GM18951 (cell line): ENCODE data around the gene MME.
"Not testable (repeated sequence)": the region's sequence is repeated elsewhere in the genome, so short reads cannot be mapped to it uniquely, and the experiment has no call there.

Experiments used
- POLR2A ChIP-seq: IDR thresholded peaks from 4 replicates; pipeline ENCODE4 v1.6.1; 2011; ENCODE audit warnings: mild to moderate bottlenecking; ENCODE audit not compliant: insufficient read length, insufficient read depth; ENCODE audit errors: extremely low read depth
- in situ Hi-C: fragments of 300-500 bp; cut with MboI; formaldehyde crosslinking; loops from one replicate; pipeline ENCODE4 v1.12.0; 2022; ENCODE audit warnings: low sequenced_read_pairs, mixed read lengths, inconsistent platforms; ENCODE audit not compliant: unreplicated experiment

The MME gene

DNA sequence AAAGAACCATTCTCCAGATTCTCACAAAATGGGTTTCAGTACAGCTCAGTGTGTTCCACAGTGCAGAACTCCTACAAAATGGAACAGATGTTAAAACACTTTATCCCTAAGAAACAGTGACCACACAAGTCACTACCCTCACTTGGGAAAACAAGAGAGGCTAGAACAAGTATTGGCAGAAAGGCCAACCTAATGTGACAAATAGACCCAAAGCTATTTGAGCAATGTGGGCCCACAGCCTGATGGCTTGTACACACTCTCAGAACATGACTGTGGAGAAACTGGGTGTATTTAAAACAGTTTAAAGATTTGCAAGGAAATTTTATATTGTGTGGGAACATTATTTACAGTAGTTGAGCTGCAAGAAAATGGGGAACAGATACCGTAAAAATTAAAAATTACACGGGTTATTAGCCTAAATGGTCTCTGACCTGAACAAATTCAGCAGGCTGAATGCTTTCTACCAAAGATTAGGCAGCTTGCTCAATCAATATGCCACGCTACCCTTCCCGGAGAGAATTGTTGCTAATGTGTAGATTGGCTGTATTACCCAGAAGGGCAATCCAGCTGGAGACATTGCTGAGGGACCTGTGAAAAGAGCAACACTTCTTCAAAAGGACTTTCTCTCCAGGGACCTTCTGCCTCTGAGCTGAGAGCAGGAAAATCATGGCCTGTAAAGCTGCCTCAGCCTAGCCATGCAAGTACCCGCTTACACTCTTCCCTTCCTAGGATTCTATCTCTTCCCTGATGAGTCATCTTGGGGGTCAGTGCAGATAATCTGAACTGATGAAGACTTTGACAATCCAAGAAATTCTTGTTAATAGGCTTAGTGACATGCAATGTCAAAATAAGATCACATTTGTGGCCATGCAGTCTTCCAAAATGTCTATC, 116.3 kb downstream of the MME start:
- in situ Hi-C loops: no loop called here
- TF ChIP-seq POLR2A: no peak

DNA sequence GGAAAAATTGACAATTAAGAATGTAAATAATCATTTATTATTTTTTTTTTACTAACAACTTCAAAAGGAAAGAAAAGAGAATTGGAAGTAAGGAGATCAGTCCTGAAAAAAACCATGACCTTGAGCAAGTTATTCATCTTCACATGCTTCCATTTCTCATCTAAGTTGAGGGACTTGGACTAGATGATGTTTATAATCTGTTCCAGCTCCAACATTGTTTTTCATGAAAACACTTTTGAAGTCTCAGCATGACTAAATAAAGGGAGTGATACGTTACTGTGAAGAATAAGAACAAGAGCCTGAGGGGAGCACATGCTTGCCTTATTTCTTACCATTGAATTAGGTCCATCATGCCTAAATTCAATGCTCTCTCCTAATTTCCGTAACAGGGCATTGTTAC, 117.7 kb downstream of the MME start:
- in situ Hi-C loops: no loop called here
- no peak for TF ChIP-seq POLR2A

DNA sequence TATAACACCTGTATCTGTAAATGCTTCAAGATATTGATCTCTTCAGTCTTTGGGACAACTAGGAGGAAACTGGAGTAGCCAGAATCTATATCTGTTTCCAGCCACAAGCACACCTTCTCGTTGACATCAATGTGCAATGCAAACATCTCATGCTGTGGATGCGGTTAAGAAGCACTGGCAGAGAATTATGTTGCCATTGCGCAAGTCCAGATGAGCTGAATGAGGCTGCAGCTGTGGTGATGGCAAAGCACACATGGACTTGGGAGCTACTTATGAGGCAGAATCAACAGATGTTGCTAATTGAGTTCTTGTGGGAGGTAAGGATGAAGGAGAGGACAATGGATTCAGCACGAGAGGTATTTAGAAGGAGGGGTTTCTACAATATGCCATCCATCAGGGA, 122.5 kb downstream of the MME start:
- no peak for TF ChIP-seq POLR2A
- in situ Hi-C loops: no loop called here

DNA sequence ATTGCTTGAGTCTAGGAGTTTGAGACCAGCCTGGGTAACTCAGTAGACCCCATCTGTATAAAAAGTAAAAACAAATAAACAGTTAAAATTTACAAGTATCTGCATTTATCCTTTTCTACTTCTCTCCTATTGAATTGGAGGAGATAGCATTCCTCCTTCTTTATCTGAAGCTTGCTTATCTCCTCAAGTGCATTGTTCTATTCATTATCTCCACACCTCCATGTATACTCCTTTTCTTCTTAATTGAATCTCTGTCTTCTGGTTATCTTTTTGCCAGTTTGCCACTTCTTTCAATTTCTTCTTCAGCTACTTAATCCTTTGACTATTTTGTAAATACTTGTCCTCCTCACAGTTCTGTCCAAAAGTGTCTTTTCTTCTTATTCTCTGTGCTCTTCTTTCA, 124.7 kb downstream of the MME start:
- in situ Hi-C loops: no loop called here
- TF ChIP-seq POLR2A: no peak

DNA sequence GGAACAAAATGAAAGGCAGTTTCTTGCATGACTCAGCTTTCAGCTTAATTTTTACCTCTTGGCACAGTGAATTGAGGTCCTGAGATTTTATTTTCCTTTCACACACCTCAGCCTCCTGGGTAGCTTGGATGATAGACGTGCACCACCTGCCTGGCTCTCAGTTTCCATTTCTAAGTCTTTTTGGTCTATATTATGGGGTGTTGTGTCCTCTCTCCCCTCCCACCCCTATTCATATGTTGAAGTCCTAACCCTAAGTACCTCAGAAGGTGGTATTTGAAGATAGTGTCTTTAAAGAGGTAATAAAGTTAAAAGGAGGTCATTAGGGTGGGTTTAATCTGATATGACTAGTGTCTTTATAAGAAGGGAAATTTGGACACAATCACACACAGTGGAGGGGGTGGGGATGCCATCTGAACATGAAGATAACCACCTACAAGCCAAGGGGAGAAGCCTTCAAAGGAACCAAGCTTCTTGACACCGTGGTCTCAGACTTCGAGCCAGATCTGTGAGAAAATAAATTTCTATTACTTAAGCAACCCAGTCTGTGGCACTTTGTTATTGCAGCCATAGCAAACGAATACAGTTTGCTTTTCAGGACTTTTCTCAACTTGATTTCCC, 128.2 kb downstream of the MME start:
- in situ Hi-C loops: no loop called here
- TF ChIP-seq POLR2A: no peak

DNA sequence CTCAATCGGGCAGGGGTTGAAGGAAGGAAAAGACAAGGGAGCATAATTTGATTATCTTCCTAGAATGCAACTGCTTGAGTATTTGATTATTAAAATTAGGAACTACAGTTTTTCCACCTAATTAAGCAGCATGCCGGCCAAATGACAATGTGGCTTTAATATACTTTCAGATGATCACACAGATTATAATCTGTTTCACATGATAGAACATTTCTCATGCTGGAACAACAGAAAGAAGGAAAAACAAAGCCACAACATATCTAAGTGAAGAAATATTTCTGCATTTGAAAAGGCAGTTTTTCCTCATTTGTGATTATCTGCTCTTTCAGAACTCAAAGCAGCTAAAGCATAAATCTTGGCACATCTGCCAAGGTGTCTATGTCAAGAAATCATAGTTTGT, 130.6 kb downstream of the MME start:
- no peak for TF ChIP-seq POLR2A
- in situ Hi-C loops: no loop called here

DNA sequence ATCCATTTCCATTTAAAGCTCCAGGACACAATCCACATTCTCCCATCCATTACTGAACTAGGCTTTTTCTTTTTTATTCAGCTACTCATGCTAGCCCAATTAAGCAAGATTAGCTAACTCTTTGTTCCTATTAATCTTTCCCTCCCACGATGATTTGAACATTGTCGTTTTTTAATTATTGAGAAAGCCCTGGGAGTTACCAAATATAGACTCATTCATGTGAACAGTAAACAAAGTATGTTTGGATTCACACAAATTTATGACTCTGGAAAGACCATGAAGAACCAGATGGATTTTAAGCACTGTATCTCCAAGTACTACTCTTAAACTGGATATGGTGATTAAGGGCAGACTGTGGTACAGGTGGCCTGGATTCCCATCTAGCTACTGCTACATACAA, 131.1 kb downstream of the MME start:
- in situ Hi-C loops: no loop called here
- no peak for TF ChIP-seq POLR2A

DNA sequence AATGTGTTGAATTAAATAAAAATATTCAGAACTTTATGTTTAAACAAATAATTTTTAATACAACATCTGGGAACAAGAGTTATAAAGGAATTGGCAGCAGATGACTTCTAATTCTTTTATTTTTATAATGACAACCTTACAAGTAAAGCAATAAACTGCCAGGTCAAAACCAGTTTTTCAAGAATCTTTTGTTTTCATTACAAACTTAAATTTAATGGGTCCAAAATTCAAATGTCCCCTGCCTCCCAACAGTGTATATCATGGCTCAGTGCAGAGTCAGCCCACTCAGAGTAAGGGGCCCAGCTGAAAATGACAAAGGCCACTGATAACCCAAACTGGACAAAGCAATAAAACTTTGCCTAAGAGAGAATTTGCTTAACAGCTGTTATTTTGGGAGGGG, 131.8 kb downstream of the MME start:
- TF ChIP-seq POLR2A: no peak
- in situ Hi-C loops: no loop called here

DNA sequence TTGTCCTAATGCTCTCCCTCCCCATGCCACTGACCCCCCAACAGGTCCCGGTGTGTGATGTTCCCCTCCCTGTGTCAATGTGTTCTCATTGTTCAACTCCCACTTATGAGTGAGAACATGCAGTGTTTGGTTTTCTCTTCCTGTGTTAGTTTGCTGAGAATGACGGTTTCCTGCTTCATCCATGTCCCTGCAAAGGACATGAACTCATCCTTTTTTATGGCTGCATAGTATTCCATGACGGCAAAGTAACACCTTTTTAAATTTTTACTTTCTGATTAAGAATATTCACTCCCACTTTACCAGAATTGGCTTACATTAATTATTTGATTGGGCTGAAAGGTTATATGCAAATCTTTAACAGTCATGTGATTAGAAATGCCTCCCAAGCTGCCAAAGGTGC, 135.9 kb downstream of the MME start:
- in situ Hi-C loops: not testable (repeated sequence)

DNA sequence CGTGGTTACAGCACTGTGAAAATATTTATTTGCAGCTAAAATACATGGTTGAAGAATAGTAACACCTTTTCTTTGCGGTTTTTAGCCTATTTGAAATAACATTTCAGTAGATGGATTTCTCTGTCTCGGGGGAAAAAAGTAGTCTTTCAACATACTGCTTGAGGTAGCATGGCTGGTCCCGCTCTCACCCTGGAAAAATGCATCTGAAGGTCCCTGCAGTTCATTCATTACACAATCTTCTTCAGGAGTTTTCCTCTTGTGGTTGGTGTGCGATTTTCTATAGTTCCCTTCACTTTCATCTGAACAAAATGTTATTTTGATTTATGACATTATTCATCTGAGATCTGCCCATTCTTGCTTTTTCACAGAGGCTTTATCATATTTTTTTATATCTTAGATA, 137.5 kb downstream of the MME start:
- in situ Hi-C loops: no loop called here
- TF ChIP-seq POLR2A: no peak

DNA sequence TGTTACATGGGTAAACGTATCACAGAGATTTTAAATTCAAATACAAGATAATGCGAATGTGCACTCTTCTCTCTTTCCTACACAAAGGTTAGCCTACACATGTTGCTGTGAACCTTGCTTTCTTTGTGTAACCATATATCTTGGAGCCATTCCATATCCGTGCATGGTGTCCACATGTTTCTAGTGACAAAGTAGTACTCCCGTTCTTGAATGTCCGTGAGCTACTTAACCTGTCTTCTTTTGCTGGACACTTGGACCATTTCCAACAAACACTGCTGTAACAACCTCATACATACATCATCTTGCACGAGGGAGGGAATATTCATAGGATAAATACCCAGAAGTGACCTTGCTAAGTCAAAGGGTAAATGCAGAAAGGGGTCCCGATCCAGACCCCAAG, 138.3 kb downstream of the MME start:
- TF ChIP-seq POLR2A: no peak
- in situ Hi-C loops: no loop called here

DNA sequence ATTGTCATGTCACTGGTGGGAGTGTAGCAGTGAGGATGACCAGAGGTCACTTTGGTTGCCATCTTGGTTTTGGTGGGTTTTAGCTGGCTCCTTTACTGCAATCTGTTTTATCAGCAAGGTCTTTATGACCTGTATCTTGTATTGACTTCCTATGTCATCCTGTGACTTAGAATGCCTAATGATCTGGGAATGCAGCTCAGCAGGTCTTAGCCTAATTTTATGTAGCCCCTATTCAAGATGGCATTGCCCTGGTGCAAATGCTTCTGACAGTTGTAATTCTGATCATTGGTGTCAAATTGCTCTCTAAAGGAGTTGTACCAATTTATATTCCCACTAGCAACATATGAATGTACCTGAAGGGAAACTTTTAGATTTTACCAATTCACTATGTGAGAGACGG, 139.0 kb downstream of the MME start:
- no peak for TF ChIP-seq POLR2A

DNA sequence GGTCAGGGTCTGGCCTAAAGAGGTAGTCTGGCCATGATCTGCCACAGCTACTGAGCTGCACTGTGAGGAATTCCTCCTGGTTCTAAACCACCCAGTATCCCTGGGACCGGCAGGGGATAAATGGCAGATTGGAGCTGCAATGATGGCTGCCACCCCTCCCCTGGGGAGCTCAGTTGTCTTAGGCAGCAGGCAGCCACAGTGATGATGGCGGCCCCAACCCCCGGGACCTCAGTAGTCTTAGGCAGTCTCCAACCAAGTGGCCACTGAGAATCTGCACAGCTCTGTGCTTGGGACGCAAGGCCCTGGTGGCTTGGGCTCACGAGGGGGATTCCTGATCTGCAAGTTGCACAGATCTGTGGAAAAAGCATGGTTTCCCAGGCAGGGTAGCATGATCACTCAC, 145.3 kb downstream of the MME start:
- in situ Hi-C loops: no loop called here
- TF ChIP-seq POLR2A: no peak

More for the DNA sequence above, 139.0 kb downstream of the MME start:
- in situ Hi-C loops: no loop called here

DNA sequence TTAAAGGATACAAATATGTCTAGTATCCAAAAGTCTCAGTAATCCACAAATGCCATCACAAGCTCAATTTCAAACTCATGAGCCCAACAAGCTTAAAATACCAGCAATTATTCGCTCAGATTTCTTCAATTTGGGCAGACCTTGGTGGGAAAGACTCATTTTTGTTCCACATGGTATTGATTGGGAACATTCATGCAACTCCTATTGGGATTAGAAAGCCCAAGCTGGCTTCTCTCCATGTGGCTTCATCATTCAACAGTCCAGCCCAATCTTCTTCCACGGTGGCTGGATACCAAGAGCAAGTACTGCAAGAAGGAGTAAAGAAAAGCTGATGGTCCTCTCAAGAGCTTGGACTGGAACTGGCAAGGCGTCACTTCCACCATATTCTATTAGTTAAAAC, 147.0 kb downstream of the MME start:
- no peak for TF ChIP-seq POLR2A
- in situ Hi-C loops: no loop called here
